HG03432 (cell line): ENCODE measurements around the gene CCL23.

Experiments
- ATAC-seq: cut with Tn5 transposase; IDR thresholded peaks from one replicate; pipeline ENCODE4 v1.9.1; 2021; ENCODE audit warnings: mild to moderate bottlenecking, moderate library complexity; ENCODE audit not compliant: unreplicated experiment

The CCL23 gene

DNA sequence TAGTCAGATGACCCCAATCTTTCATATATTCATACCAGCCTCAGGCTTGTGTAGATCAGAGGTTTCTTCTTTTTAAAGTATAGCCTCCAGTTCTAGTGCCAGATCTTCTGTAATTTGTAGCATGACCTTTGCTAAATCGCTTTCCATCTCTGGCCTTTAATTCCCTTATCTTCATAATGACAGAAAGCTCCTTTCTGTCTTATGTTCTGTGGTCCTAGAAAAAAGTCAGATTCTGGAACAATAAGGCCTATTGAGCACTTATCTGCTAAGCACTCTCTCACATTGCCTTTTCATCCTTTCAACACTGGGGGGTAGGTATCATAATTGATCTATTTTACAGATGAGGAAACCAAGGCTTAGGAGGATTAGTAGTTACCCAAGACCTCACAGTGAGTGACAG, 45.7 kb downstream of the CCL23 start:
- ATAC-seq = no peak

- no peak for ATAC-seq
Measured at GRCh38 chr17:35969558-35970380, 48.0 kb downstream of the CCL23 start.

- no peak for ATAC-seq
Measured at GRCh38 chr17:35968520-35969054, 49.2 kb downstream of the CCL23 start.

DNA sequence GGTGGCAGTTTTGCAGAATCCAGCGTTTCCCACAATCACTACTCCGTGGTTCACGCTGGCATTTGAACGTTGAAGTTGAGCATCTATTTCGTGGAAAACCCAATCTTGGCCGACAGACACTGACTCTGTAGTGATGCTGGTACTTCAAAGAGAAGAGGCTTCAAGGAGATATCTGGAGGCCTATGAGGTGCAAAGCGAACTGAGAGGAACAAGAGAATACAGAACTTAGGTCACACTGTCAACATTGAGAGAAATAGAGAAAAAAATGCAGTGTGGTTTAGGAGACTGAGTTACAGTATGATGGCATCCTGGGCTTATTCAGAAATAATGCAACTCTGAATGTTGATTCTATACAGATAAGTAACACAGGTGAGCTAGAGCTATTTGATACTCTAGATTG, 52.5 kb downstream of the CCL23 start:
- no peak for ATAC-seq

- ATAC-seq = no peak
Measured at GRCh38 chr17:35963663-35964062, 54.1 kb downstream of the CCL23 start.
